ENCODE results near the gene MANBA. TPM values are rescaled to one million over a fixed set of nuclear protein-coding genes. Genes with fewer than 3 reads are reported as not detected.

The MANBA gene
- total RNA-seq, 1 donor from 2014 or later = 38.3 TPM

- Histone ChIP-seq H3K27me3 (ENCODE audit: insufficient read depth, low read length) (no peaks in the 10 kb centered on the region), H2AFZ (ENCODE audit: low read depth, low read length) (no peak overlapping the region), H3K79me2 (ENCODE audit: insufficient read depth, low read length) (no peaks in the 10 kb centered on the region), H3K36me3 (ENCODE audit: insufficient read depth, low read length) (no peaks in the 10 kb centered on the region), H3K27ac (ENCODE audit: low read depth, low read length) (no peak overlapping the region), H3K4me2 (ENCODE audit: low read length) (no peak overlapping the region), H3K4me3 (ENCODE audit: insufficient read depth, low read depth, low read length) (no peak overlapping the region), H4K20me1 (ENCODE audit: insufficient read depth, low read length) (no peaks in the 10 kb centered on the region), H3K4me1 (ENCODE audit: insufficient read depth, low read length) (no peaks in the 10 kb centered on the region), H3K9me3 (ENCODE audit: insufficient read depth, low read depth, low read length) (no peaks in the 10 kb centered on the region), H3K9ac (ENCODE audit: low read length) (no peak overlapping the region)
- Mint-ChIP-seq H3K27ac (ENCODE audit: unreplicated experiment) (no peak overlapping the region), H3K27me3 (ENCODE audit: low read depth, unreplicated experiment) (no peaks in the 10 kb centered on the region), H3K9me3 (ENCODE audit: unreplicated experiment) (no peaks in the 10 kb centered on the region), H3K4me3 (ENCODE audit: unreplicated experiment) (no peak overlapping the region), H3K36me3 (ENCODE audit: low read depth, unreplicated experiment) (no peaks in the 10 kb centered on the region), H3K4me1 (ENCODE audit: low read depth, unreplicated experiment) (no peaks in the 10 kb centered on the region)
- FAIRE-seq = no peak
- TF ChIP-seq CTCF (IDR thresholded peaks at IDR 0.05; ENCODE audit: insufficient read depth, low read depth, low read length) = no peak
- no peak for DNase-seq (ENCODE audit: low read depth)
Measured at GRCh38 chr4:102772738-102773340, 12.1 kb upstream of the MANBA start.

- Histone ChIP-seq H3K9me3 (ENCODE audit: insufficient read depth, low read depth, low read length) (no peaks in the 10 kb centered on the region), H4K20me1 (ENCODE audit: insufficient read depth, low read length) (no peaks in the 10 kb centered on the region), H3K27ac (ENCODE audit: low read depth, low read length) (no peak overlapping the region), H3K27me3 (ENCODE audit: insufficient read depth, low read length) (no peaks in the 10 kb centered on the region), H2AFZ (ENCODE audit: low read depth, low read length) (no peak overlapping the region), H3K36me3 (ENCODE audit: insufficient read depth, low read length) (no peaks in the 10 kb centered on the region), H3K79me2 (ENCODE audit: insufficient read depth, low read length) (peaks cover 2% of the 10 kb centered on the region), H3K4me1 (ENCODE audit: insufficient read depth, low read length) (peaks cover 4% of the 10 kb centered on the region), H3K4me2 (ENCODE audit: low read length) (no peak overlapping the region), H3K4me3 (ENCODE audit: insufficient read depth, low read depth, low read length) (no peak overlapping the region), H3K9ac (ENCODE audit: low read length) (no peak overlapping the region)
- no peaks in the 10 kb centered on the region for H3K4me1 Mint-ChIP-seq (ENCODE audit: low read depth, unreplicated experiment)
- FAIRE-seq (no peak), DNase-seq (ENCODE audit: low read depth) (no peak)
- H3K27ac Mint-ChIP-seq (ENCODE audit: unreplicated experiment) = no peak overlapping the region
- no peak overlapping the region for H3K4me3 Mint-ChIP-seq (ENCODE audit: unreplicated experiment)
- TF ChIP-seq CTCF (IDR thresholded peaks at IDR 0.05; ENCODE audit: insufficient read depth, low read depth, low read length) (no peak), EZH2 (IDR thresholded peaks at IDR 0.05; ENCODE audit: insufficient read depth, low read length) (no peak)
- no peaks in the 10 kb centered on the region for H3K9me3 Mint-ChIP-seq (ENCODE audit: unreplicated experiment)
- no peaks in the 10 kb centered on the region for H3K36me3 Mint-ChIP-seq (ENCODE audit: low read depth, unreplicated experiment)
- no peaks in the 10 kb centered on the region for H3K27me3 Mint-ChIP-seq (ENCODE audit: low read depth, unreplicated experiment)
Measured at GRCh38 chr4:102764901-102765300, 4.1 kb upstream of the MANBA start.

GRCh38 chr4:102761906-102762305 lies 1.1 kb upstream of the MANBA start:
- peak overlapping the region; percentile 99 for H3K4me3 Mint-ChIP-seq (ENCODE audit: unreplicated experiment)
- peaks cover 18% of the 10 kb centered on the region for H3K79me2 ChIP-seq (ENCODE audit: insufficient read depth, low read length)
- peak overlapping the region; percentile 87 for H3K9ac ChIP-seq (ENCODE audit: low read length)
- peak overlapping the region; percentile 100 for H3K4me2 ChIP-seq (ENCODE audit: low read length)
- FAIRE-seq = no peak
- H3K36me3 ChIP-seq (ENCODE audit: insufficient read depth, low read length) = no peaks in the 10 kb centered on the region
- H3K27ac ChIP-seq (ENCODE audit: low read depth, low read length) = no peak overlapping the region
- H2AFZ ChIP-seq (ENCODE audit: low read depth, low read length) = peak overlapping the region; percentile 99
- no peak overlapping the region for H3K27ac Mint-ChIP-seq (ENCODE audit: unreplicated experiment)
- no peak overlapping the region for H3K4me3 ChIP-seq (ENCODE audit: insufficient read depth, low read depth, low read length)
- no peaks in the 10 kb centered on the region for H3K9me3 Mint-ChIP-seq (ENCODE audit: unreplicated experiment)
- H3K27me3 ChIP-seq (ENCODE audit: insufficient read depth, low read length) = no peaks in the 10 kb centered on the region
- peaks cover 1% of the 10 kb centered on the region for H3K36me3 Mint-ChIP-seq (ENCODE audit: low read depth, unreplicated experiment)
- no peaks in the 10 kb centered on the region for H3K27me3 Mint-ChIP-seq (ENCODE audit: low read depth, unreplicated experiment)
- H3K9me3 ChIP-seq (ENCODE audit: insufficient read depth, low read depth, low read length) = no peaks in the 10 kb centered on the region
- DNase-seq (ENCODE audit: low read depth) = no peak
- H3K4me1 Mint-ChIP-seq (ENCODE audit: low read depth, unreplicated experiment) = peaks cover 6% of the 10 kb centered on the region
- peaks cover 6% of the 10 kb centered on the region for H4K20me1 ChIP-seq (ENCODE audit: insufficient read depth, low read length)
- TF ChIP-seq CTCF (IDR thresholded peaks at IDR 0.05; ENCODE audit: insufficient read depth, low read depth, low read length) (no peak), EZH2 (IDR thresholded peaks at IDR 0.05; ENCODE audit: insufficient read depth, low read length) (no peak)
- H3K4me1 ChIP-seq (ENCODE audit: insufficient read depth, low read length) = peaks cover 6% of the 10 kb centered on the region

Data from astrocyte (in vitro differentiated cells and primary cell).